H9 (cell line): ENCODE measurements around the gene GALNT17. TPM values are rescaled to one million over a fixed set of nuclear protein-coding genes. Genes with fewer than 3 reads are reported as not detected.
A peak's percentile ranks its signal among the peaks of the same experiment; 100 is the strongest.

ENCODE experiments used
- DNase-seq: peaks from one replicate; pipeline ENCODE4 v3.0.0-alpha.2; 2017
- H2AFZ ChIP-seq: one replicate; pipeline ENCODE4 v1.6.1; 2013; ENCODE audit warnings: mild to moderate bottlenecking, low read length, control low read depth, moderate library complexity
- H2AK5ac ChIP-seq: 2 replicates; pipeline ENCODE4 v1.6.1; 2013; ENCODE audit warnings: low read length, control low read depth, mixed read lengths; ENCODE audit not compliant: insufficient read length
- H2BK120ac ChIP-seq: one replicate; pipeline ENCODE4 v1.6.1; 2013; ENCODE audit warnings: low read depth, mild to moderate bottlenecking, low read length, control low read depth, inconsistent platforms; ENCODE audit not compliant: poor library complexity, severe bottlenecking
- H2BK12ac ChIP-seq: 2 replicates; pipeline ENCODE4 v1.6.1; 2013; ENCODE audit warnings: low read length, control low read depth, mixed read lengths, low read depth; ENCODE audit not compliant: insufficient read length
- H2BK15ac ChIP-seq: 2 replicates; pipeline ENCODE4 v1.6.1; 2013; ENCODE audit warnings: low read depth, low read length, control low read depth
- H2BK20ac ChIP-seq: one replicate; pipeline ENCODE4 v1.6.1; 2013; ENCODE audit warnings: low read depth, mild to moderate bottlenecking, low read length, control low read depth, inconsistent platforms; ENCODE audit not compliant: poor library complexity, severe bottlenecking
- H2BK5ac ChIP-seq: 2 replicates; pipeline ENCODE4 v1.6.1; 2013; ENCODE audit warnings: low read length, control low read depth, mixed read lengths; ENCODE audit not compliant: insufficient read length
- H3K14ac ChIP-seq: 2 replicates; pipeline ENCODE4 v1.6.1; 2013; ENCODE audit warnings: low read length, control low read depth; ENCODE audit not compliant: insufficient read depth
- H3K18ac ChIP-seq: 2 replicates; pipeline ENCODE4 v1.6.1; 2013; ENCODE audit warnings: low read depth, mild to moderate bottlenecking, mixed read lengths, low read length, control low read depth; ENCODE audit not compliant: insufficient read length
- H3K23ac ChIP-seq: 2 replicates; pipeline ENCODE4 v1.6.1; 2013; ENCODE audit warnings: low read length, control low read depth, mixed read lengths, low read depth; ENCODE audit not compliant: insufficient read length
- H3K23me2 ChIP-seq: 2 replicates; pipeline ENCODE4 v1.6.1; 2013; ENCODE audit warnings: low read depth, mild to moderate bottlenecking, mixed read lengths, low read length, control low read depth; ENCODE audit not compliant: insufficient read length, poor library complexity, severe bottlenecking
- H3K27ac ChIP-seq: 2 replicates; pipeline ENCODE4 v1.5.1; 2013; ENCODE audit warnings: low read length, control low read depth, mixed read lengths, low read depth; ENCODE audit not compliant: insufficient read length
- H3K27me3 ChIP-seq: 2 replicates; pipeline ENCODE4 v1.6.1; 2013; ENCODE audit warnings: low read length, control low read depth, inconsistent platforms; ENCODE audit not compliant: insufficient read depth
- H3K4ac ChIP-seq: 2 replicates; pipeline ENCODE4 v1.6.1; 2013; ENCODE audit warnings: low read depth, mild to moderate bottlenecking, control low read depth, inconsistent platforms, low read length, moderate library complexity
- H3K4me1 ChIP-seq: 2 replicates; pipeline ENCODE4 v1.6.1; 2013; ENCODE audit warnings: low read length, control low read depth, inconsistent platforms; ENCODE audit not compliant: insufficient read depth
- H3K4me2 ChIP-seq: 2 replicates; pipeline ENCODE4 v1.6.1; 2013; ENCODE audit warnings: low read length, control low read depth, mixed read lengths; ENCODE audit not compliant: insufficient read length, insufficient read depth
- H3K56ac ChIP-seq: 2 replicates; pipeline ENCODE4 v1.6.1; 2013; ENCODE audit warnings: low read depth, mild to moderate bottlenecking, mixed read lengths, low read length, control low read depth; ENCODE audit not compliant: insufficient read length
- H3K79me1 ChIP-seq: 2 replicates; pipeline ENCODE4 v1.6.1; 2013; ENCODE audit warnings: low read depth, mild to moderate bottlenecking, moderate library complexity, low read length, control low read depth, inconsistent platforms; ENCODE audit not compliant: insufficient read depth, poor library complexity, severe bottlenecking
- H3K79me2 ChIP-seq: 2 replicates; pipeline ENCODE4 v1.6.1; 2013; ENCODE audit warnings: low read length, control low read depth, inconsistent platforms; ENCODE audit not compliant: insufficient read depth
- H3K9ac ChIP-seq: 2 replicates; pipeline ENCODE4 v1.6.1; 2013; ENCODE audit warnings: low read length, control low read depth, mixed read lengths; ENCODE audit not compliant: insufficient read length; ENCODE audit errors: extremely low read depth
- H3K9me3 ChIP-seq: one replicate; pipeline ENCODE4 v1.6.1; 2013; ENCODE audit warnings: low read depth, low read length, inconsistent platforms; ENCODE audit not compliant: control insufficient read depth
- H3T11ph ChIP-seq: one replicate; pipeline ENCODE4 v1.6.1; 2013; ENCODE audit warnings: mild to moderate bottlenecking, low read length, control low read depth, inconsistent platforms
- H4K20me1 ChIP-seq: one replicate; pipeline ENCODE4 v1.6.1; 2013; ENCODE audit not compliant: control insufficient read depth, insufficient read length, insufficient read depth
- H4K5ac ChIP-seq: 2 replicates; pipeline ENCODE4 v1.6.1; 2013; ENCODE audit warnings: low read depth, mild to moderate bottlenecking, mixed read lengths, low read length, control low read depth; ENCODE audit not compliant: insufficient read length
- H4K8ac ChIP-seq: replicated peaks from 2 replicates; pipeline ENCODE4 v1.6.1; 2013; ENCODE audit warnings: low read length, control low read depth, mixed read lengths, low read depth; ENCODE audit not compliant: insufficient read length
- H4K91ac ChIP-seq: 2 replicates; pipeline ENCODE4 v1.6.1; 2013; ENCODE audit warnings: low read depth, mild to moderate bottlenecking, moderate library complexity, mixed read lengths, low read length, control low read depth; ENCODE audit not compliant: insufficient read length
- H3K27ac Mint-ChIP-seq, 3 experiments: 2 replicates in 2 of 3; 3 replicates in 1 of 3; pipeline ENCODE4 v1.8.0; 2020 to 2021; ENCODE audit warnings: mixed read lengths in 3 of 3, mild to moderate bottlenecking in 1 of 3, moderate library complexity in 1 of 3
- H3K27me3 Mint-ChIP-seq: 2 replicates; pipeline ENCODE4 v1.8.0; 2021; ENCODE audit warnings: low read depth, mild to moderate bottlenecking, moderate library complexity, mixed read lengths
- H3K36me3 Mint-ChIP-seq, 3 experiments: 2 replicates in 2 of 3; 3 replicates in 1 of 3; pipeline ENCODE4 v1.8.0; 2020 to 2021; ENCODE audit warnings: low read depth in 3 of 3, mixed read lengths in 3 of 3; ENCODE audit not compliant: insufficient read depth in 1 of 3
- H3K4me1 Mint-ChIP-seq, 2 experiments: 2 replicates each; pipeline ENCODE4 v1.8.0; 2020; ENCODE audit warnings: mixed read lengths in 2 of 2
- H3K4me3 Mint-ChIP-seq, 2 experiments: 2 replicates in 1 of 2; 3 replicates in 1 of 2; pipeline ENCODE4 v1.8.0; 2020 to 2021; ENCODE audit warnings: mild to moderate bottlenecking in 2 of 2, mixed read lengths in 2 of 2, moderate library complexity in 1 of 2
- H3K9me3 Mint-ChIP-seq, 2 experiments: 2 replicates in 1 of 2; 3 replicates in 1 of 2; pipeline ENCODE4 v1.8.0; 2020; ENCODE audit warnings: mild to moderate bottlenecking in 2 of 2, mixed read lengths in 2 of 2, moderate library complexity in 1 of 2
- CTCF ChIP-seq: fragments of 200-600 bp; sonication (generic); conservative IDR thresholded peaks from 3 replicates; pipeline ENCODE4 v1.8.0; 2021; ENCODE audit warnings: antibody characterized with exemption, mild to moderate bottlenecking
- WGBS: extraction: QIAGEN DNeasy Blood & Tissue Kit; methylation state at CpG from one replicate; pipeline ENCODE4 v1.1.7; 2013; ENCODE audit warnings: missing lambda C conversion rate, low lambda C conversion rate, mixed read lengths; ENCODE audit not compliant: insufficient read length; ENCODE audit errors: extremely low coverage; 5-methylcytosine and 5-hydroxymethylcytosine counted together
- total RNA-seq: library from RNA; stranded (reverse); gene quantifications from 2 replicates; pipeline ENCODE4 v1.2.1, GENCODE V29; 2021

Gene GALNT17
- total RNA-seq, 1 experiment from 2014 or later = 43.2 TPM

DNA sequence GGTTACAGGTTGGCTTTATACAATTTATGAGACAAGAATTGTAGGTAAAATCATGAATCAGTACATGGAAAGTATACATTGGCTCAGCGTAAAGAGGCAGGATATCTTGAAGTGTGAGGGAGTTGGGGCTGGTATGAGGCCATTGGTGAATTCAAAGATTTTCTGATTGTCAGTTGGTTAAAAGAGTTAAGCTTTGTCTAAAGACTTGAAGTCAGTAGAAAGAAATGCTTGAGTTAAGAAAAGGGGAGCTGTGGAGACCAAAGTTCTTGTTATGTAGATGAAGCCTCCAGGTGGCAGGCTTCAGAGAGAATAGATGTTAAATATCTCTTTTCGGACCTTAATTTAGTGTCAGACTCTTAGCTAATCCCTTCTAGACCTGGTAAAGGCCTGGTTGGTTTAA, 341.0 kb downstream of the GALNT17 start:
- H4K20me1 ChIP-seq = no peaks in the 10 kb centered on the region
- H3K79me1 ChIP-seq = peaks cover 3% of the 10 kb centered on the region
- peak overlapping the region; percentile 85; the same call in 1 of the 2 replicates for H3K14ac ChIP-seq
- H3K56ac ChIP-seq = no peak overlapping the region
- no peak overlapping the region for H4K91ac ChIP-seq
- peak overlapping the region; percentile 57 for H2BK12ac ChIP-seq
- Mint-ChIP-seq H3K4me3 (no peak overlapping the region; a peak in 1 of 5 replicates), H3K27me3 (no peaks in the 10 kb centered on the region), H3K4me1 (peaks cover 58 to 63% of the 10 kb centered on the region in 2 experiments), H3K9me3 (peaks cover 21 to 25% of the 10 kb centered on the region in 2 experiments), H3K27ac (peak overlapping the region; percentile 98 to 99 (median 98)), H3K36me3 (peaks cover 32 to 39% (median 33%) of the 10 kb centered on the region in 3 experiments)
- peaks cover 4% of the 10 kb centered on the region; the same call in 1 of the 2 replicates for H3K79me2 ChIP-seq
- peak overlapping the region; percentile 46 for H3K9ac ChIP-seq
- no peaks in the 10 kb centered on the region for H3K23me2 ChIP-seq
- H2BK120ac ChIP-seq = peak overlapping the region; percentile 86
- H3K27ac ChIP-seq = peak overlapping the region; percentile 100
- H3T11ph ChIP-seq = peak overlapping the region; percentile 99
- no peak overlapping the region for H2AFZ ChIP-seq
- no peak overlapping the region for H2BK20ac ChIP-seq
- H3K9me3 ChIP-seq = peaks cover 12% of the 10 kb centered on the region
- H2BK5ac ChIP-seq = peak overlapping the region; percentile 91
- peak overlapping the region; percentile 88 for H4K5ac ChIP-seq
- peak overlapping the region; percentile 68 for H2AK5ac ChIP-seq
- peak overlapping the region; percentile 77; the same call in 1 of the 2 replicates for H3K4ac ChIP-seq
- H3K4me1 ChIP-seq = peaks cover 16% of the 10 kb centered on the region
- TF ChIP-seq CTCF = no peak; the same call in 2 of the 3 replicates
- H2BK15ac ChIP-seq = no peak overlapping the region
- H4K8ac ChIP-seq = no peak overlapping the region
- WGBS = no CpG with 5 or more reads among the region's 2 CpGs
- H3K4me2 ChIP-seq = peak overlapping the region; percentile 24
- no peak overlapping the region for H3K23ac ChIP-seq
- H3K18ac ChIP-seq = peak overlapping the region; percentile 94
- H3K27me3 ChIP-seq = no peaks in the 10 kb centered on the region
- DNase-seq = peak; percentile 53
